HFF-Myc (cell line): Measurements from ENCODE around the gene CEMP1.
"Not testable (repeated sequence)": the region's sequence is repeated elsewhere in the genome, so short reads cannot be mapped to it uniquely, and the experiment has no call there.

ENCODE experiments used
- DNase-seq: peaks from one replicate; pipeline ENCODE4 v3.0.0-alpha.2; 2011; ENCODE audit warnings: low read depth; ENCODE audit errors: extremely low read depth
- H3K4me3 ChIP-seq: replicated peaks from 2 replicates; pipeline ENCODE4 v1.5.1; 2011; ENCODE audit warnings: low read depth, mild to moderate bottlenecking, control low read depth, low read length
- TF ChIP-seq, protein P1 (sequence below): IDR thresholded peaks from 2 replicates; pipeline ENCODE4 v1.5.1; 2012; ENCODE audit warnings: mild to moderate bottlenecking, low read depth, low read length, control low read depth; ENCODE audit errors: missing control alignments

CEMP1 gene, protein sequence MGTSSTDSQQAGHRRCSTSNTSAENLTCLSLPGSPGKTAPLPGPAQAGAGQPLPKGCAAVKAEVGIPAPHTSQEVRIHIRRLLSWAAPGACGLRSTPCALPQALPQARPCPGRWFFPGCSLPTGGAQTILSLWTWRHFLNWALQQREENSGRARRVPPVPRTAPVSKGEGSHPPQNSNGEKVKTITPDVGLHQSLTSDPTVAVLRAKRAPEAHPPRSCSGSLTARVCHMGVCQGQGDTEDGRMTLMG

GRCh38 chr16:2531371-2531695 lies at the start of gene CEMP1:
Gene CEMP1, minus strand, starts transcription at chr16:2531408. Its CDS starts 335 bp downstream, at chr16:2531073.
- no peak for DNase-seq
- TF ChIP-seq, protein P1, sequence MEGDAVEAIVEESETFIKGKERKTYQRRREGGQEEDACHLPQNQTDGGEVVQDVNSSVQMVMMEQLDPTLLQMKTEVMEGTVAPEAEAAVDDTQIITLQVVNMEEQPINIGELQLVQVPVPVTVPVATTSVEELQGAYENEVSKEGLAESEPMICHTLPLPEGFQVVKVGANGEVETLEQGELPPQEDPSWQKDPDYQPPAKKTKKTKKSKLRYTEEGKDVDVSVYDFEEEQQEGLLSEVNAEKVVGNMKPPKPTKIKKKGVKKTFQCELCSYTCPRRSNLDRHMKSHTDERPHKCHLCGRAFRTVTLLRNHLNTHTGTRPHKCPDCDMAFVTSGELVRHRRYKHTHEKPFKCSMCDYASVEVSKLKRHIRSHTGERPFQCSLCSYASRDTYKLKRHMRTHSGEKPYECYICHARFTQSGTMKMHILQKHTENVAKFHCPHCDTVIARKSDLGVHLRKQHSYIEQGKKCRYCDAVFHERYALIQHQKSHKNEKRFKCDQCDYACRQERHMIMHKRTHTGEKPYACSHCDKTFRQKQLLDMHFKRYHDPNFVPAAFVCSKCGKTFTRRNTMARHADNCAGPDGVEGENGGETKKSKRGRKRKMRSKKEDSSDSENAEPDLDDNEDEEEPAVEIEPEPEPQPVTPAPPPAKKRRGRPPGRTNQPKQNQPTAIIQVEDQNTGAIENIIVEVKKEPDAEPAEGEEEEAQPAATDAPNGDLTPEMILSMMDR: no peak
- H3K4me3 ChIP-seq: peak within 1 kb of the TSS; percentile 47

- H3K4me3 ChIP-seq, DNase-seq: not testable (repeated sequence)
These were observed 49.6 kb upstream of the CEMP1 start for GRCh38 chr16:2580818-2581217.

GRCh38 chr16:2580143-2580542 lies 48.9 kb upstream of the CEMP1 start:
- H3K4me3 ChIP-seq, DNase-seq: not testable (repeated sequence)
- TF ChIP-seq, protein P1: peak; percentile 14

GRCh38 chr16:2578905-2579304 lies 47.7 kb upstream of the CEMP1 start:
- H3K4me3 ChIP-seq: not testable (repeated sequence)

GRCh38 chr16:2577044-2577443 lies 45.8 kb upstream of the CEMP1 start:
- H3K4me3 ChIP-seq, DNase-seq: not testable (repeated sequence)

More at GRCh38 chr16:2578905-2579304, 47.7 kb upstream of the CEMP1 start:
- DNase-seq: not testable (repeated sequence)

DNA sequence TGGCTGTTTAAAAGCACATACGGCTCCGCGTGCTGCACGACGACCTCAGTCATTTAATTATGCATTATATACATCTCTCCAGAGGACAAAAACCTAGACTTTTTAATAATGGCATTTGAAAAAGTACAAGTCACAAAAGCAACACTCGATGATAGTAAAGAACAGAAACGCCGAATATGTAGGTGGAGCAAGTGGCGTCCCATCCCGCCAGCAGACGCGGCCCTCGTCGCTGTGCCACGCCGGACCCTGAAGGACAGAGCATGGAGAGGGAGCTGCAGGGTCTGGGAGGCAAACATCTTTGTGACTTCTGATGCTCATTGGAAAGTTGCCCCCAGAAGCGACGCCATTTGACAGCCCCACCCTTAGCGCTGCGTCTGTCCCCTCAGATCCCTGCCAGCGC lies 44.6 kb upstream of the CEMP1 start:
- H3K4me3 ChIP-seq, DNase-seq: not testable (repeated sequence)

DNA sequence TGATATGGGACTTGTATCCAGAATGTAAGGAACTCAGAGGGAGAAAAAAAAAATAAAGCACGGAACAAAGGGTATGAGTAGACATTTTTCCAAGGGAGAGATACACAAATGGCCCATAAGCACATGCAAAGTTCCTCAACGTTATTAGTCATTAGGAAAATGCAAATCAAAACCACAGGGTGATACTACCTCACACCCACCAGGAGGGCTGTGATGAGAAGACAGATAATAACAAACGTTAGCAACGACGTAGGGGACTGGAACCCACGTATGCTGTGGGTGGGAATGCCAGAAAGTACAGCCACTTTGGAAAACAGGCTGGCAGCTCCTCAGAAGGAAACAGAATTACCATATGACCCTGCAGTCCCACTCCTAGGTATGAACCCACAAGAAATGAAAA lies 41.5 kb upstream of the CEMP1 start:
- DNase-seq, H3K4me3 ChIP-seq: not testable (repeated sequence)

- not testable (repeated sequence) for DNase-seq
These were observed 37.4 kb upstream of the CEMP1 start for GRCh38 chr16:2568573-2568972.

DNA sequence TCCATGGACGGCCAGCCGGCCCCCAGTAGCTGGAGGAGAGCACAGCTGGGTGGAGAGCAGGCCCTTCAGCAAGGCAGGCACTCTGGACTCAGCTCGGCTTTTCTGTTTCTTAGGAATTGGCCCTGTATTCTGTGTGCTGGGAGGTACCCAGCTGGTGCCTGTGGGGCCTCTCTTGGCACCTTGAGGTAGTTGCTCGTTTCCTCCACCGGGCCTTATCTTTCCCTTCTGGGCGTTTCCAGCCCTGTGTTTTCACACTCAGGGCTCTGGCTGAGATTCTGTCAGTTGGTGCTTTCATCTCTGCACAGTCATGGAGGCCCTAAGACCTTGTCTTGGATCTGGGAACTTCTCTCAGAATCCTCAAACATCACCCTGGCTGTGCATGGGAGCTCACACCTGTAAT lies 36.3 kb upstream of the CEMP1 start:
- not testable (repeated sequence) for DNase-seq

More at GRCh38 chr16:2568573-2568972, 37.4 kb upstream of the CEMP1 start:
- H3K4me3 ChIP-seq: not testable (repeated sequence)

DNA sequence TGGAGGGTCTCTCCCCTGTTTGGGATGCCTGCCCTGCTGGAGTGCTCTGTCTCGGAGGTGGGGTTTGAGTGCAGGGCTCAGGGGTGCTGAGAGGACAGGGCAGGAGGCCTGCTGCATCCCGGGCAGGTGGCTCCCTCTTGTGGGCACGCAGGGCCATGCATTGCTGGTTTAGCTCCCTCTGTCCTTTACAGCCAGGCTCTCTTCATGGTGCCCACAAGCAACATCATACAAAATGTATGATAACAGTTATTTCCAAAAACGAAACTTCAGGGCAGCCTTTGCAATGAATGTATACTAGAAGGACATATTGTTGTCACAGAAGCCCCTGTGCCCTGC lies 29.6 kb upstream of the CEMP1 start:
- TF ChIP-seq, protein P1: peak; percentile 28
- DNase-seq, H3K4me3 ChIP-seq: not testable (repeated sequence)

More for the DNA sequence above, 36.3 kb upstream of the CEMP1 start:
- H3K4me3 ChIP-seq: not testable (repeated sequence)

DNA sequence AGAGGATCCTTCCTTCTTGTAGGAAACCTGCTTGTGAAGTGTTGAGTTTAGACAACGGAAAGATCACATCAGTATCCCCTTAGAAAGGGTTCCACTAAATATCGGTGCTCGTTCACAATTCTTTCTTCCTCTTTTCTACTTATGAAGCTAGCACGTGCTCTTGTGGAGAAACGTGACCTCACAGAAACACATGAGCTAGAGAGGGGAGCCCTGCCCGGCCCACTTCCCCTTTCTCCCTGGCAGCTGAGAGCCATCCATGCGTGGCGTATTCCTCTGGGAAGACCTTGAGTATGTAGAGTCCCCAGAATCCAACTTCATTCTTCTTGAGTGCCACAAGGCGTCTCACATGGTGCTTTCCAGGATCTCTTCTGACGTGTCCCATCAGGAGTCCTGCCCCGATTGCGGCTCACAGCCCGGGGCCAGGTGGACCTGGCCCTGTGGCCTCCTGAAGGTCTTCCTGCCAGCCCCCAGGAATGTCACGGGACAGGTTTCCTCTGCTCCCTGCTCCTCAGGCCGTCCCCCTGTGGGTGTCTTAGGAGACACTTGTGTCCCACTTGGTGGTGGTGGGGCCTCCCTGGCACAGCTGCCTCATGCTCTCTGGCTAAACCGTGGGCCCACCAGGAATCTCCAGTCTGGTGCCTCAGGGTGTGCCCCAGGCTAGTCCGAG lies 29.1 kb upstream of the CEMP1 start:
- H3K4me3 ChIP-seq, DNase-seq: not testable (repeated sequence)

GRCh38 chr16:2557150-2557549 lies 25.9 kb upstream of the CEMP1 start:
- not testable (repeated sequence) for DNase-seq, H3K4me3 ChIP-seq

- not testable (repeated sequence) for DNase-seq, H3K4me3 ChIP-seq
These were observed 23.7 kb upstream of the CEMP1 start for GRCh38 chr16:2554709-2555425.

DNA sequence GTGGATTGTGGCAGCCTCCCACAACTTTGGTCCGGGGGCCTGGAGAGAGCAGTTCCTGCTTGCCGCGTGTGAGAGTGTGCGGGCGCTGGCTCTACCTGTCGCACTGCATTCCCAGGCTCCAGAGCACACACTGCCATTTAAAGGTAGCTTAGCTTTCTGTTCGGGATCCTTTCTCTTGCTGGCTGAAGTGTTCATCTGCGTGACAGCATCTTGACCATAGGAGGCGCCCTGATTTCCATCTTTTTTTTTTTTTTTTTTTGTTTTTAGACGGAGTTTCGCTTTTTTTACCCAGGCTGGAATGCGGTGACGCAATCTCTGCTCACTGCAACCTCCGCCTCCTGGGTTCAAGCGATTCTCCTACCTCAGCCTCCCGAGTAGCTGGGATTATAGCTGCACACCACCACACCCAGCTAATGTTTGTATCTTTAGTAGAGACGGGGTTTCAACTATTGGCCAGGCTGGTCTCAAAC lies 20.2 kb upstream of the CEMP1 start:
- DNase-seq, H3K4me3 ChIP-seq: not testable (repeated sequence)
